Fibroblast of skin of left biceps (primary cell): Measurements from ENCODE around the gene CARD8.
"Not testable (repeated sequence)": the region's sequence is repeated elsewhere in the genome, so short reads cannot be mapped to it uniquely, and the experiment has no call there.

Source experiments
- DNase-seq, 2 experiments: peaks; one replicate each; pipeline ENCODE4 v3.0.0-alpha.2; 2013; ENCODE audit warnings: low read depth in 2 of 2

Gene CARD8

DNA sequence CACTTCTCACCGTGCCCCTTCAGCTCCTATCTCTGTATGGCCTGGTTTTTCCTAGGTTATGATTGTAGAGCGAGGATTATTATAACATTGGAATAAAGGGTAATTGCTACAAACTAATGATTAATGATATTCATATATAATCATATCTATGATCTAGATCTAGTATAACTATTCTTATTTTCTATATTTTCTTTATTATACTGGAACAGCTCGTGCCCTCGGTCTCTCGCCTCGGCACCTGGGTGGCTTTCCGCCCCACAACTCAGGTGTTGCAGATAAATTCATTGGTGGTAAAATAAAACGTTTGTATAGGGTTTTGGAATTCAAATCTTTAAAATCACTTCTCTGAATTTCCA is 4.6 kb upstream of the CARD8 start:
- not testable (repeated sequence) for DNase-seq

DNA sequence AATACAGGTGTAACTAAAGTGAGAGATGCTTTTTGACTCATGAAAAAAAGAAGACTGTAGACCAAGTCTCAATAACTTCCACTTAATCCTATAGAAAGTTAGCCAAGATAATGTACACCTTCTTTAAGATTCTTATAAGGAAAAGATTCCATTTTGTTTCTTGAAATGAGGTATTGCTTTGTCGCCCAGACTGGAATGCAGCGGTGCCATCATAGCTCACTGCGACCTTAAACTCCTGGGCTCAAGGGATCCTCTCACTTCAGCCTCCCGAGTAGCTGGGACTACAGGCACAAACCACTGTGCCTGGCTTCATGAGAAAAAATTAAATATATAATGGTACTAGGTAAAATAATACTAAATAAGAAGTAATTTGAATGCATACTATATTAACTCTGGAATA is 3.3 kb upstream of the CARD8 start:
- DNase-seq = not testable (repeated sequence)

DNA sequence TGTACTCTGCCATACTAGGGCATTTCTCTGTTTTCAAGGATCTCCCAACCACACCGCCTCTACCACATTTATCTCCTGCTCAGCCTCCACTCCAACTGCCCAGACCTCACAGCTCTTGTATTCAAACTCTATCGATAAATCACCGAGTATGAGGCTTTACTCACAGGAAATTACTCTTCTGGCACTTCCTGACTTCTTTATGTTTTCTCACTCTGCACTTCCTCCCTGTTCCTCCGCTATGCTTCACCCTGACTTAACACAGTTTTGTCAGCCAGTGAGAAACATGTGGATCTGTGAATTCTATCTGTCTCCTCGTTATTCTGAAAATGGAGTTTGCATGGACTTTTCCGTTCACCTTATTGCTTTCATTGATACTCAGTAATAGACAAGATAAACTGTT is 2.6 kb upstream of the CARD8 start:
- DNase-seq = no peak

DNA sequence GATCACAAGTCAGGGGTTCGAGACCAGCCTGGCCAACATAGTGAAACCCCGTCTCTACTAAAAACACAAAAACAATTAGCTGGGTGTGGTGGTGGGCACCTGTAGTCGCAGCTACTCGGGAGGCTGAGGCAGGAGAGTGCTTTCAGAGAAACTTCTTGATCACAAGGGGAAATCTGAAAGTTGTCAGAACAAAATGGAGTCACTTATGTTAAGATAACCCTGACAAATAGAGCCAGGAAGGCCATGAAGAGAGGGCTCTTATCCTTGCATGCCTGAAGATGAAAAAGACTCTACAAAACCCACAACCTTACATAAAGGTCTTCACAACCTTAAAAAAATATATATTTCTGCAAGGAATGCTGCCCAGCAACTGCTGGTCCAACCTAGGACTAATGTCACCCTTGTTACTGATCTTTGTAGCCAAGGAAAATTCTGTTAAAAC is 1.2 kb downstream of the CARD8 start:
- no peak for DNase-seq

DNA sequence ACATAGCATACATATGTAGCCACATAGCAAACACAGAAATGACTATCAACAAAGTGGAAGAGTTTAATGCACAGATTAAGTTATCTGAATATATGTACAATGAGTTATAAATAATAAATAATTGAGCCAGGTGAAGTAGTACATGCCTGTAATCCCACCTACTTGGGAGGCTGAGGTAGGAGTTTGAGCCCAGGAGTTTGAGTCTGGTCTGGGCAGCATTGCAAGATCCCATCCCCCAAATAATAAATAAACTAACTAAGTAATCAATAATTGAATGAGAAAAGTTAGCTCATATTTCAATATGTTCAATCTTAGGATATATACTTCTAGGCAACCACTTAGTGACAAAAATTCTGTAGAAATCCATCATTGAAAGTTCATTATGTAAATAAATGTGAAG is 1.7 kb downstream of the CARD8 start:
- DNase-seq = no peak

DNA sequence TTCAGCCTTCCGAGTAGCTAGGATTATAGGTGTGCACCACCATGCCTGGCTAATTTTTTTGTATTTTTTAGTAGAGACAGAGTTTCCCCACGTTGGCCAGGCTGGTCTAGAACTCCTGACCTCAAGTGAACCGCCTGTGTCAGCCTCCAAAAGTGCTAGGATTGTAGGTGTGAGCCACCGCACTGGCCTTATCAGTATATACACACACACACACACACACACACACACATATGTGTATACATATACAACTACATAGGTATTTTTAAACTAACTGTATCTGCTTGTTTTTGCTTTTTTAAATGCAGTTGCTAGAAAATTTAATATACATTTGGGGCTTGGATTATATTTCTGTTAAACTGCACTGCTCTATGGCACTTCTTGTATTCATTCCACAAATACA is 3.1 kb downstream of the CARD8 start:
- no peak for DNase-seq

DNA sequence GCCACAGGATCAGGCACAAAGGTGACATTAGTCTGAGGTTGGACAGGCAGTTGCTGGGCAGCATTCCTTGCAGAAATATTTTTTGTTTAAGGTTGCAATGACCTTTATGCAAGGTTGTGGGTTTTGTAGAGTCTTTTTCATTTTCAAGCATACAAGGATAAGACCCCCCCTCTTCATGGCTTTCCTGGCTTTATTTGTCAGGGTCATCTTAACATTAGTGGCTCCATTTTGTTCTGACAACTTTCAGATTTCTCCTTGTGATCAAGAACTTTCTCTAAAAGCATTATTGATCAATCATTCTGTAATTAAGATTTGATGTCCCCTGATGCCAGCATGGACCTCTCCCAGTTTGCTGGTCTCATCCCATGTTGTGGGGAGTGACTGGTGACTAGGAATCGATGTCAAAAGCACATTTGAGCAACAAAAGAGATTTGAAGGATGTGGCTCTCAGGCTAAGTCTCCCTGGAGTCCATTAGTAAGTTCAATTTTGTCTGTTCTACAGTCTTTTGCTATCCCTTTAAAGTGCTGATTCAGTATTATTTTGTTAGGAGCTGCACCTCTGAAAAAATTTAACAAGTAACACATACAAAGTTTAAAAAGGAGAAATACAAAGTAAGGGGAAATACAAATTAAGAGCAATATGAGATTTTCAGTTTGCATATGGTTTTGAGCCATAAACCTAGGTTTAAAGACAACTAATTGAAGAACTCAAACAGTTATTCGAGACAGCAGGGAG is 5.3 kb downstream of the CARD8 start:
- DNase-seq = no peak

DNA sequence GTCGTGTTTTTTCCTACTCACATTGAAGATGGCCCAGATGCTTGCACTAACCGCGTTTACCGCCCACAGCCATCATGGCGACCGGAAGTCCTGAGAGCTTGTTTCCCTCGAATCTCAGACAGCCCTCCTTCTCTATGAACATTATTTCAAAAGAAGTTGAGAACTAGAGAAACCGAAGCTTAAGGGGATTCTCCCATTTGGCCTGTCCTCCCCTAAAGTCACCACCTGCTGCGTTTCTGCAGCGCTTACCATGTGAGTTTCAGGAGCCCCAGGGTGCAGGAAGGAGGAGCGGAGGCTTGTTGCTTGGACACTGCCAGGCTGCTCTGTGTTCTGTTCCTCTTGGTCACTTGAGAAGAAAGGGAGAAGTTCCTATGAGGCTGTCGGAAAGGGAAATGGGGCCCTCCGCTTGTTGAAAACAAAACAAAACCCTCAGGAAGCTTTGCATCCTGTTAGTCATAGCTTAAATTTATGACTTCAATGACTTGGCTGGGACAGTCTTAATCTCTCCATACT is 6.2 kb downstream of the CARD8 start:
- DNase-seq = no peak

DNA sequence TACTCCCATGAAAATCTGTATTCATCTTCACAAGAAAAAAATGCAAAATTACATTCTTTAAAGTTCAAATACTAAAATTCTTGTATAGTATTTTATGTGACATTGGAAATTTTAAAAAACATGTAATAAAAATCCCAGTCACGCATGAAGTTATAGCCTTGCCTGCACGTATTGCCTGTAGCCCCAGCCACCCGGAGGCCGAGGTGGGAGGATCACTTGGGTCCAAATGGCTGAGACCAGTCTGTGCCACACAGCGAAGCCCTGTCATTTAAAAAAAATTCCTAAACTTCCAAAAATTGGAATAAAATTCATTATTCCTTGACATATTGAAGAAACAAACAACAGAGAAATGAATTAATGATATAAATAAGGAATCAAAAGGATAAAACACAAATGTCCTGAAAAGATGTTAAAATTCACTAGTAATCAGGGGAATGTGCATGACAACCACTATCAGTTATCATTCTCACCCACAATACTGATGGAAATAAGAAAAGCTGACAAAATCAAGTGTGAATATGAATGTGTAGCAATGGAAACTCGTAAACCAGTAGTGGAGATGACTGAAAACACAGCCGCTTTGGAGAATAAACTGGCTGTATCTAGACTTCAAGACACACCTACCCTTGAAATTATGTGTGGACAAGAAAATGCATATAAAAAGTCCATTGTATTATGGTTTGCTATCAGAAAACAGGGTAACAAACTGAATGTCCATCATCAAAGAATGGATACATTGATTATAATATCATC is 7.5 kb downstream of the CARD8 start:
- DNase-seq = no peak

DNA sequence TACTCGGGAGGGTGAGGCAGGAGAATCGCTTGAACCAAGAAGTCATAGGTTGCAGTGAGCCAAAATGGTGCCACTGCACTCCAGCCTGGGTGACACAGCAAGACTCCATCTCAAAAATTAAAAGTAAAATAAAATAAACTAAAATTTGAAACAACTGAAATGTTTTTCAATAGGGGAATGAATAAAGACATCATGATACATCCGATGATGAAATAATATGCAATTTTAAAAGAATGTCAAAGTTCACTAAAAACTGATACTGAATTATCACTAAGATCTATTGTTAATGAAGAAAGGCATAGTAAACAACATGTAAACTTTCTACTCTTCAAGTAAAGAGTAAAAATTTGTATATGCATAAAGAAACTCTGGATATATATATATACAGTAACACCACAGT is 8.5 kb downstream of the CARD8 start:
- no peak for DNase-seq

DNA sequence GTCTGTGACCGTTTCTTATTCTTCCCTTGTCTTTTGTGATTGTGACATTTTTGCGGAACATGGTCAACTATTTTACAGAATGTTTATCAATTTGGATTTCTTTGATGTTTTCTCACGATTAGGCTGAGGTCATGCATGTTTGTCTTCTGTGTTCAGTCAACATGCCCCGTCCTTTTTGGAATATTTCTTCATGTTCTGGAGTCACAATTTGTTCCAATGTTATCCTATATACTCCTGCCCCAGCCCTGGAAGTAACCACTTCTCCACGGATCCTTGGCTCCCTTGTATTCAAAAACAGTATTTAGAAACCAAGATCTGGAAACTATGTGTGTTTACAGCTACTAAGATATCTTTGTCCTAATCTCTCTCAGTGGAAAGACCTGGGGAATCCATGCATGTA is 9.6 kb downstream of the CARD8 start:
- DNase-seq = no peak

DNA sequence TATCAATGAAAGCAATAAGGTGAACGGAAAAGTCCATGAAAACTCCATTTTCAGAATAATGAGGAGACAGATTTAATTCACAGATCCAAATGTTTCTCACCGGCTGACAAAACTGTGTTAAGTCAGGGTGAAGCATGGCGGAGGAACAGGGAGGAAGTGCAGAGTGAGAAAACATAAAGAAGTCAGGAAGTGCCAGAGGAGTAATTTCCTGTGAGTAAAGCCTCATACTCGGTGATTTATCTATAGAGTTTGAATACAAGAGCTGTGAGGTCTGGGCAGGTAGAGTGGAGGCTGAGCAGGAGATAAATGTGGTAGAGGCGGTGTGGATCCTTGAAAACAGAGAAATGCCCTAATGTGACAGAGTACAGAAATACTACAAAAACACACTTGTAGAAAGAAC is 11.4 kb downstream of the CARD8 start:
- DNase-seq = no peak

DNA sequence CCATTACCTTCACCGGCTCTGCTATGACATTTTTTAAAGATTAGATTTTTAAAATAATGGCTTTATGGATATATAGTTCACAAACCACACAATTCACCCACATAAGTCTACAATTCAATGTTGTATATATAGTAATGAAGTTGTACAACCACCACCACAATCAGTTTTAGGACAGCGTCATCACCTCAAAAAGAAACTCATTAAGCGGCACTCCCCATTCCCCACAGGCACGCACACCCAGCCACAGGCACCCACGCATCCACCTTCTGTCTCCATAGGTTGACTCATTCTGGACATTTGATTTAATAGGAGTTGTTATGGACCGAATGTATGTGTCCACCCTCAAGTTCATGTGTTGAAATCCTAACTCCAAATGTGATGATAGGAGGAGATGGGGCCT is 13.9 kb downstream of the CARD8 start:
- not testable (repeated sequence) for DNase-seq

DNA sequence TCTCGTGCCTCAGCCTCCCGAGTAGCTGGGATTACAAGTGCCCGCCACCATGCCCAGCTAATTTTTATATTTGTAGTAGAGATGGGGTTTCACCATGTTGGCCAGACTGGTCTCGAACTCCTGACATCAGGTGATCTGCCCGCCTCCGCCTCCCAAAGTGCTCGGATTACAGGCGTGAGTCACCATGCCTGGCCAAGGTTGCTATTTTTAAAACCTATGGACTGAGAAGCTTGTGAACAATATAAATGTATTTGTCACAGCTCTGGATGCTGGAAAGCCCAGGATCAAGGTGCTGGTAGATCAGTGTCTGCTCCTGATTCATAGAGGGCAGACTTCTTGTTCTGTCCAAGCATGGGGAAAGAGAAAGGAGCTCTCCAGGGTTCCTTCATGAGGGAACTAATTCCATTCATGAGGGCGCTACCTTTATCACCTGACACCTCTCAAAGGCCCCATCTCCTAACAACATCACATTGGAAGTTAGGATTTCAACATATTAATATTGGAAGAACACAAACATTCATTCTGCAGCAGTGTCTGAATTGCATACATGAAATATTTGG is 16.1 kb downstream of the CARD8 start:
- no peak for DNase-seq

DNA sequence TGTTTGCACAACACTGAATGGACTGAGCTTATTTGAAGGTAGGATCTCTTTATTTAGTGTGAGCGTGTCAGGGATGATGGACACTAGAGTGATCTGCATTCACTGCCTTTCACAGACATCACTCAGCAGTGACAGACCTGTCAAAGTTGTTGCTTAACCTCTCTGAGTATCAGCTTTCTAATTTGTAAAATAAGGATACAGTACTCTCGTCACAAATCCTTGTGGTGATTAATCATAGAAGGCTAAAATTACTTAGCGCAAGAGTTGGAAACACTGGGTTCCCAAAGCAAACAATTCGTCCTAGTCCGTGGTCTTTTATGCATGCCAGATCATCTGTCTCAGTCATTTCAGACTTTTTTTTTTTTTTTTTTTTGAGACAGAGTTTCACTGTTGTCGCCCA is 16.6 kb downstream of the CARD8 start:
- no peak for DNase-seq

DNA sequence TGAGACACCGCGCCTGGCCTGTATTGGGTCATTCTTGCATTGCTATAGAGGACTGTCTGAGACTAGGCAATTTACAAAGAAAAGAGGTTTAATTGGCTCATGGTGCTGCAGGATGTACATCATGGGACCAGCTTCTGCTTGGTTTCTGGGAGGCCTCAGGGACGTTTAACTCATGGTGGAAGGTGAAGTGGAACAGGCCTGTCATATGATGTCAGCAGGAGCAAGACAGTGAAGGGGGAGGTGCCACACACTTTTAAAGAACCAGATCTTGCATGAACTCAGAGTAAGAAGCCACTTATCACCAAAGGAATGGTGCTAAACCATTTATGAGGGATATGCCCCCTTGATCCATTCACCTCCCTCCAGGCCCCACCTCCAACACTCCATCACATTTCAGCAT is 18.7 kb downstream of the CARD8 start:
- DNase-seq = no peak

DNA sequence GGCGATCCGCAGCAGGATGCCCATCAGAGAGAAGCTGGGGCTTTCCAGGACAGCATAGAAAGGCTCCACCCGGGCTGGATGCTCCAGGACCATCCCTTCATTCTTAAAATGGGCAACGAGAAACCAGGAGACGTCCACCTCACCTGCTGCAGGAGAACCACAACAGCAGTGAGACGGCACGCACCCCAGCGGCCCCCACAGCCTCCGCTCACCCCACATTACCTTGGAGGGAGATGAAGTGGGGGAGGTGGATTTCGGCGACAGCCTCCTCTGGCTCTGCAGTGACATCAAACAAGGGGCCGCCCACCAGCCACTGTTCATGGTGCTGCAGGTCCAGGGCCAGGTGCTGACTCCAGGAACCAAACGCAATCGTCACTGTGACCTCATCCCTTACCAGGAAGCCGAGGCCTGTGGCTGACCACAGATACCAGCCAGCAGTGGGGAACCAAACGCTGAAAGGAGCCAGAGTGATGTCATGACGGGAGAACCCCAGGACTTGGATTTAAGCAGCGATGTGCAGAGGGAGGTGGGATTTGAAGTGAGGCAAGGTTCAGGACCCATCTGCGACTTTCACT is 25.1 kb downstream of the CARD8 start:
- no peak for DNase-seq

DNA sequence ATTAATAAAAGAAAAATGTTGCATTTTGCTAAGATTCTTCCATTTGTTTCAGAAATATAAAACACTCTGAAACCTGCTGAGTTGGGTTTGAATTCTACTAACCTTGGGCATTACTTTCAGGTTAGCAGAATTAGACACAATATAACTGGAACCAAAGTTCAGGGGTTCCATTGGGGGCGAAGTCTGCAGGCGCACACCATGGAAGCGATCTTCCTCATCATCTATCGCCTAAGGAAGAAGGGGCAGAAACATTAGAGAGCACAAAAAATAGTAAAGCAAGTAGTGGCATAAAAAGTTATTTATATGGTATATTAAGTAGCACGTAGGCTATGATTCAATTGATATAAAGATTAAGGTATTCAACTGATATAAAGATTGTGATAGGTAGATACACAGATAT is 34.1 kb downstream of the CARD8 start:
- no peak for DNase-seq

DNA sequence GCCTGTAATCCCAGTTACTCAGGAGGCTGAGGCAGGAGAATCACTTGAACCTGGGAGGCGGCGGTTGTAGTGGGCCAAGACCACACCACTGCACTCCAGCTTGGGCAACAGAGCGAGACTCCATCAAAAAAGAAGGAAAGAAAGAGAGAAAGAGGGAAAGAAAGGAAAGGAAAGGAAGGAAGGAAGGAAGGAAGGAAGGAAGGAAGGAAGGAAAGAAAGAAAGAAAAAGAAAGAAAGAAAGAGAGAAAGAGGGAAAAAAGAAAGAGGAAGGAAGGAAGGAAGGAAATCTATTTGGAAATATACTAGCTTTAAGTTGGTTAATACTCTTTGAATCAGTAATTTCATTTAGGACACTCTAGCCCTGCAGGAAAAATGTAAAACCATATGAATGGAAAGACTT is 34.9 kb downstream of the CARD8 start:
- DNase-seq = not testable (repeated sequence)

DNA sequence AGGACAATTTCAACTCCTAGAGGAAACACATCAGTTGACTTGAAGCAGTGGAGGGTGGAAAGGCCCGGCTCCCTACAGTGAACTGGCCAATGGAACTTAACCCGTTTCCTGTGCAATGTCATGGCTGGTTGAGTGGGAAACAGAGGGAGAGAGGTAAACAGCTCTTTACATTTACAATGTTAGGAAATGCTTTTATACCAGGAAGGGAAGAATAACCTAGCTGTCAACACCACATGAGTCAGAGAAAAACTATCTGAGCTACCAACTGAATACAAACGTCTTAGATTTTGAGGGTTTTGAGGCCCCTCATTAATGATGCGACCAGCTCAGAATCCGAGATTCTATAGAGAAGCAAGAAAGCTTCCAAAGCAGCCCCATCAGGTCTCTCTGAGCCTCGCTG is 36.7 kb downstream of the CARD8 start:
- no peak for DNase-seq

DNA sequence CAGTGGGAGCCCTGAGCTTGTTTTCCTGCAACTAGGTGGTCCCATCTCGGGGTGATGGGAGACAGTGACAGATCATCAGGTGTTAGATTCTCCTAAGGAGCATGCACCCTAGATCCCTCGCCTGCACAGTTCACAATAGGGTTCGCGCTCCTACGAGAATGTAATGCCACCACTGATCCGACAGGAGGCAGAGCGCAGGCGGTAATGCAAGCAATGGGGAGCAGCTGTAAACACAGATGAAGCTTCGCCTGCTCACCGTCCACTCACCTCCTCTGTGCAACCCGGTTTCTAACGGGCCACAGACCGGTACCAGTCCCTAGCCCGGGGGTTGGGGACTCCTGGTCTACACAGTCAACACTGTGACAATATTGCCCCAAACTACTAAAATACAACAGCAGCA is 38.8 kb downstream of the CARD8 start:
- no peak for DNase-seq

DNA sequence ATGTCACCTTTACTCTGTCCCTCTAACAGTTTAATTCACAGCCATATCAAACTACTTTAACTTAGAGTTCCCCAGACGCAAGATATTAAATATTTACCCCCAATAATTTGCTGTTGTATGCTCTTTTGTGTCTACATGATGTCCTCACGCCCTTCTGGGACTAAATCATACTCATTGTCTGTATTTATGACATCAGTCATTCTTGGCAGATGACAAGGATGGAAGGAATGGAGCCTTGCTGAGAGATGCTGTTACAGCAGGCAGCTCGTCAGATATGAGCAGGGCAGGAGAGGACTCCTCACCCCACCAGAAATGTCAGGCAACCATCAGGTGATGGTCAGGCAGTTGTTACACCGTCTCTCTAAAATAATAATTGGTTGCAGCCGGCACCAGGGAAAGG is 41.8 kb downstream of the CARD8 start:
- no peak for DNase-seq

DNA sequence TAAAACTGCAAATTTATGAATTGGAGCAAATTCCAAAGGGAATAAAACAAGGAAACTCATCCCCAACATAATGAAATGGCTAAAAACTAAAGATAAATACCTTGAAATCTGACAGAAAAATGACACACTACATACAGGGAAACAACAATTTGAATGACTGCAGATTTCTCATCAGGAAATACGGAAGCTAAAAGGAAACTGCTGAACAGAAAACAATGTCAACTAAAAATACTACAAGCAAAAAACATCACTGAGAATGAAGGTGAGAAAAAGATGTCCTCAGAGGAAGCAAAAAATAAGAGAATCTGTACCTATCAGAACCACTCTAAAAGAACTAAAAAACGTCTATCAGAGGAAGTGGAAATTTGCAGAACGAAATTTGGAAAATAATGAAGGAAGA is 45.7 kb downstream of the CARD8 start:
- no peak for DNase-seq
